Testis (tissue), 3 donors: Measurements from ENCODE around the gene MRPL41. TPM values are rescaled to one million over a fixed set of nuclear protein-coding genes. Genes with fewer than 3 reads are reported as not detected.
"Not testable (repeated sequence)": the region's sequence is repeated elsewhere in the genome, so short reads cannot be mapped to it uniquely, and the experiment has no call there.

ENCODE experiments used
- DNase-seq: peaks from one replicate; pipeline ENCODE4 v3.0.0-alpha.2; 2019
- H3K27ac ChIP-seq, 2 donors: fragments of 200-600 bp; sonication (generic); one replicate each; pipeline ENCODE4 v1.5.1; 2019
- H3K27me3 ChIP-seq: fragments of 200-600 bp; sonication (generic); one replicate; pipeline ENCODE4 v1.5.1; 2019
- H3K36me3 ChIP-seq: fragments of 200-600 bp; sonication (generic); one replicate; pipeline ENCODE4 v1.5.1; 2017; ENCODE audit warnings: low read depth; ENCODE audit errors: missing control alignments
- H3K4me1 ChIP-seq: fragments of 200-600 bp; sonication (generic); one replicate; pipeline ENCODE4 v1.5.1; 2019
- H3K4me3 ChIP-seq, 2 donors: fragments of 200-600 bp; sonication (generic); one replicate each; pipeline ENCODE4 v1.5.1; 2017 to 2019
- H3K9me3 ChIP-seq: fragments of 200-600 bp; sonication (generic); one replicate; pipeline ENCODE4 v1.5.1; 2017
- POLR2A ChIP-seq: fragments of 450-650 bp; IDR thresholded peaks from one replicate; pipeline ENCODE4 v1.6.1; 2017; ENCODE audit warnings: antibody characterized with exemption, mild to moderate bottlenecking, moderate library complexity
- WGBS, 2 donors: methylation state at CpG; one replicate each; pipeline ENCODE4 v1.1.5; 2018; 5-methylcytosine and 5-hydroxymethylcytosine counted together
- intact Hi-C: fragments of 100-400 bp; cut with DNase I; formaldehyde crosslinking; loops from one replicate; pipeline ENCODE4 v1.15.1; 2023; ENCODE audit warnings: low total_unique reads
- polyA plus RNA-seq: library from polyadenylated mRNA; stranded (reverse); fragments of 350-450 nt; fragmentation: Illumina TruSeq; extraction: RNeasy Lipid Tissue Mini Kit (QIAGEN cat#74804); gene quantifications from one replicate; pipeline ENCODE4 v1.2.3, GENCODE V29; 2014; ENCODE audit warnings: low read depth, low replicate concordance; ENCODE audit not compliant: insufficient read depth
- total RNA-seq, 2 donors: library from RNA; depleted of rRNA; stranded (reverse); fragments of >200 nt; gene quantifications; one replicate each; pipeline ENCODE4 v1.2.3, GENCODE V29; 2016
- TF ChIP-seq, protein P1 (sequence below), 3 experiments: fragments of 450-650 bp in 2 of 3; fragments of 200-600 bp in 1 of 3; sonication (generic) in 1 of 3; IDR thresholded peaks; one replicate each; pipeline ENCODE4 v1.5.1; 2016 to 2019; ENCODE audit warnings: antibody characterized with exemption in 3 of 3, mild to moderate bottlenecking in 2 of 3, moderate library complexity in 1 of 3

MRPL41 gene
- total and polyA plus RNA-seq, 3 donors from 2014 or later, result 25.9 to 55.0 (median 29.8) TPM

DNA sequence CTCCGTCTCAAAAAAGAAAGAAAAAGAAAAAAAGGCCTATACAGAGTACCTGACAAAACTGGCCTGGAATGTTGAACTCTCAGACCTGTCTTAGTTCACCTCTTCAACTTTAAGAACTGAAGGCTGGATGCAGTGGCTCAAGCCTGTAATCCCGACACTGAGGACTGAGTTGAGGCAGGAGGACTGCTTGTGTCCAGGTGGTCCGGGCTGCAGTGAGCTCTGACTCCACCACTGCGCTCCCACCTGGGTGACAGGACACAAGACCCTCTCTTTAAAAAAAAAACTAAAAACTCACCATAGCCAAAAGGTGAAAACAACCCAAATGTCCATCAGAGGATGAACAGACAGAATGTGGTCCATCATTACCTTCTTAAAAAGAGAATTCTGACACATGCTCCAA, 6.4 kb downstream of the MRPL41 start:
- Histone ChIP-seq H3K4me3 (no peak overlapping the region), H3K27me3 (no peaks in the 10 kb centered on the region), H3K4me1 (no peaks in the 10 kb centered on the region), H3K36me3 (no peaks in the 10 kb centered on the region), H3K27ac (no peak overlapping the region), H3K9me3 (no peaks in the 10 kb centered on the region)
- intact Hi-C loops, result no loop called here
- TF ChIP-seq POLR2A, result no peak
- TF ChIP-seq, protein P1, sequence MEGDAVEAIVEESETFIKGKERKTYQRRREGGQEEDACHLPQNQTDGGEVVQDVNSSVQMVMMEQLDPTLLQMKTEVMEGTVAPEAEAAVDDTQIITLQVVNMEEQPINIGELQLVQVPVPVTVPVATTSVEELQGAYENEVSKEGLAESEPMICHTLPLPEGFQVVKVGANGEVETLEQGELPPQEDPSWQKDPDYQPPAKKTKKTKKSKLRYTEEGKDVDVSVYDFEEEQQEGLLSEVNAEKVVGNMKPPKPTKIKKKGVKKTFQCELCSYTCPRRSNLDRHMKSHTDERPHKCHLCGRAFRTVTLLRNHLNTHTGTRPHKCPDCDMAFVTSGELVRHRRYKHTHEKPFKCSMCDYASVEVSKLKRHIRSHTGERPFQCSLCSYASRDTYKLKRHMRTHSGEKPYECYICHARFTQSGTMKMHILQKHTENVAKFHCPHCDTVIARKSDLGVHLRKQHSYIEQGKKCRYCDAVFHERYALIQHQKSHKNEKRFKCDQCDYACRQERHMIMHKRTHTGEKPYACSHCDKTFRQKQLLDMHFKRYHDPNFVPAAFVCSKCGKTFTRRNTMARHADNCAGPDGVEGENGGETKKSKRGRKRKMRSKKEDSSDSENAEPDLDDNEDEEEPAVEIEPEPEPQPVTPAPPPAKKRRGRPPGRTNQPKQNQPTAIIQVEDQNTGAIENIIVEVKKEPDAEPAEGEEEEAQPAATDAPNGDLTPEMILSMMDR (IDR thresholded peaks at IDR 0.05), result no peak
- no peak for DNase-seq
- WGBS, 2 donors, result 92 to 97% methylated on average over 4 of the region's 4 CpGs

DNA sequence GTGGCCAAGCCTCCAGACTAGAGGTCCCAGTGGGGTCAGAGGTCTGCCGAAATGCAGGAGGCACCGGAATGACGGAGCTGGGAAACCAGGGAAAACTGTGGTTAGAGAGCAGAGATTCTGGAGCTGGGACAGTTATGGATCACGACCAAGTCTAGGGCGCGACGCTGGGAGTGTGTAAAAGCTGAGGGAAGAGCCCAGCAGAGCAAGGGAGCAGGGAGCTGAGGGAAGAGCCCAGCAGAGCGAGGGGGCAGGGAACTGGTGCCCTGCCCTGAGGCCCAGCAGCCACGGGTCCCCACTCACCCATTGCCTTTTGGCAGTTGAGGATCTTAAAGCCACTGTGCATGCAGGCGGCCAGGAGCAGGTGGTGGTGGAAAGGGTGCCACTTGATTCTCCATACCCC, 12.5 kb downstream of the MRPL41 start:
- intact Hi-C loops, result no loop called here
- H3K4me3 ChIP-seq, result no peak overlapping the region
- H3K9me3 ChIP-seq, result no peaks in the 10 kb centered on the region
- 94 to 95% methylated on average over 10 of the region's 10 CpGs for WGBS, 2 donors
- no peaks in the 10 kb centered on the region for H3K4me1 ChIP-seq
- DNase-seq, result no peak
- no peak overlapping the region for H3K27ac ChIP-seq
- no peaks in the 10 kb centered on the region for H3K36me3 ChIP-seq
- no peaks in the 10 kb centered on the region for H3K27me3 ChIP-seq
- TF ChIP-seq POLR2A, result no peak
- TF ChIP-seq, protein P1 (IDR thresholded peaks at IDR 0.05), result no peak

DNA sequence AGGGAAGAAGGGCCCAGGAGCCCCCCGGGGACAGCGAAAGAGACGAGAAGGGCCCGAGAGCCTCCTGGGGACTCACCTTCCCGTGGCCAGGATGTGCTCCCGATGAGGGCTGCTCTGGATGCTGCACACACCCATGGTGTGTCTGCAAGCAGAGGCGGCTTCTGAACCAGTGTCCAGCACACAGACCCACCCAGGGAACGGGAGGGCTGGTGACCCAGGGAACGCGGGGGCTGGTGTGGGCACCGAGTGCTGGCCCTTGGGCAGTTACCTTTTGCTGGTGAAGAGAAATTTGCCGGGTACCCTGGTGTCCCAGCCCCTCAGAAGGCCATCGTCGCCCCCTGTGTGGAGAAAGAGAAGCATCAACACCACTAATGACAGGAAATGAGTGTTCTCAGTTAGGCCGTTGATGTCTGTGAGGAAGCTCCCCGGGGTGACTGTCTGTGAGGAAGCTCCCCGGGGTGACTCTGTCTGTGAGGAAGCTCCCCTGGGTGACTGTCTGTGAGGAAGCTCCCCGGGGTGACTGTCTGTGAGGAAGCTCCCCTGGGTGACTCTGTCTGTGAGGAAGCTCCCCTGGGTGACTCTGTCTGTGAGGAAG, 13.2 kb downstream of the MRPL41 start:
- intact Hi-C loops, result no loop called here

DNA sequence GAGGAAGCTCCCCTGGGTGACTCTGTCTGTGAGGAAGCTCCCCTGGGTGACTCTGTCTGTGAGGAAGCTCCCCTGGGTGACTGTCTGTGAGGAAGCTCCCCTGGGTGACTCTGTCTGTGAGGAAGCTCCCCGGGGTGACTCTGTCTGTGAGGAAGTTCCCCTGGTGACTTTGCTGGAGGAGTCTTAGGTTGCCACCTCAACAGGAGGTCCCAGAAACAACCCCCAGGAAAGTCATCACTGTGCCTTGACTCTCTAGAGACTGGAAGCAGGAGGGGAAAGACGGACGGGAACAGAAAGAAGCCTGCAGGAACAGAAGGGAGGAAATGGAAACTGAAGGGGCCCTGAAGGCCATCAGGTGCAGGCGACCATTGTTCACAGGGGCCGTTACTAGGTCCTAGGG, 16.8 kb downstream of the MRPL41 start:
- H3K9me3 ChIP-seq, intact Hi-C loops, H3K27ac ChIP-seq, DNase-seq, H3K27me3 ChIP-seq, H3K4me1 ChIP-seq, H3K4me3 ChIP-seq, H3K36me3 ChIP-seq: not testable (repeated sequence)
- WGBS, 2 donors, result 87 to 92% methylated on average over 5 of the region's 5 CpGs

More for the DNA sequence above, 13.2 kb downstream of the MRPL41 start:
- Histone ChIP-seq H3K36me3 (no peaks in the 10 kb centered on the region), H3K27me3 (no peaks in the 10 kb centered on the region), H3K4me3 (no peak overlapping the region), H3K27ac (no peak overlapping the region), H3K9me3 (no peaks in the 10 kb centered on the region), H3K4me1 (no peaks in the 10 kb centered on the region)
- WGBS, 2 donors, result 91 to 92% methylated on average over 10 to 17 of the region's 18 CpGs
- no peak for TF ChIP-seq POLR2A
- TF ChIP-seq, protein P1 (IDR thresholded peaks at IDR 0.05), result no peak
- DNase-seq, result no peak

DNA sequence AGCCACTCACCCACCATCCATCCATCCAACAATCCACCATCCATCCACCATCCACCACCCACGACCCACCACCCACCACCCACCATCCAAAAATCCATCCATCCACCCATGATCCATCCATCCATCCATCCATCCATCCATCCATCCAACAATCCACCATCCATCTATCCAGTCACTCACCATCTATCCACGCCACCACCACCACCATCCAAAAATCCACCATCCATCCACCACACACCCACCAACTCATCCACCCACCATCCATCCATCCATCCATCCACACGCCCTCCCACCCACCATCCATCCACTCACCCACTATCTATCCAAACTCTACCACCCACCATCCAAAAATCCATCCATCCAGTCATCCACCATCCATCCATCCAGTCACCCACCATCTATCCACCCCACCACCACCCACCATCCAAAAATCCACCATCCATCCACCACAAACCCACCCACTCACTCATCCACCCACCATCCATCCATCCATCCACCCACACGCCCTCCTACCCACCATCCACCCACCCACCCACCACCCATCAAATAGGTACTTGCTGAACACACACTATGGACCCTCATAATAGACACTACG, 18.0 kb downstream of the MRPL41 start:
- DNase-seq, result no peak
- WGBS, 2 donors, result 93 to 99% methylated on average over 5 of the region's 5 CpGs
- no peak overlapping the region for H3K27ac ChIP-seq
- no peak overlapping the region for H3K4me3 ChIP-seq
- no peaks in the 10 kb centered on the region for H3K9me3 ChIP-seq
- no peak for TF ChIP-seq POLR2A
- TF ChIP-seq, protein P1 (IDR thresholded peaks at IDR 0.05), result no peak
- H3K27me3 ChIP-seq, result no peaks in the 10 kb centered on the region
- H3K4me1 ChIP-seq, result no peaks in the 10 kb centered on the region
- intact Hi-C loops, result no loop called here
- H3K36me3 ChIP-seq, result no peaks in the 10 kb centered on the region
